Vagina (tissue), 2 donors: ENCODE data around the gene PPHLN1.

Source experiments
- CTCF ChIP-seq, 3 experiments: fragments of 450-650 bp in 2 of 3; fragments of 200-600 bp in 1 of 3; sonication (generic) in 1 of 3; IDR thresholded peaks; one replicate each; pipeline ENCODE4 v1.5.1; 2017 to 2019; ENCODE audit warnings: antibody characterized with exemption in 3 of 3, mild to moderate bottlenecking in 2 of 3, moderate library complexity in 2 of 3
- POLR2A ChIP-seq, 2 donors: fragments of 450-650 bp; IDR thresholded peaks; one replicate each; pipeline ENCODE4 v1.6.1; 2017; ENCODE audit warnings: antibody characterized with exemption in 2 of 2, mild to moderate bottlenecking in 2 of 2, moderate library complexity in 2 of 2
- POLR2AphosphoS5 ChIP-seq, 2 donors: sonication (generic); formaldehyde crosslinking; IDR thresholded peaks; one replicate each; pipeline ENCODE4 v1.9.0; 2017; ENCODE audit warnings: antibody characterized with exemption in 2 of 2, mild to moderate bottlenecking in 2 of 2, low read depth in 1 of 2; ENCODE audit not compliant: insufficient read depth in 1 of 2

GRCh38 chr12:42356344-42356743 lies 30.4 kb downstream of the PPHLN1 start:
- TF ChIP-seq CTCF (IDR thresholded peaks at IDR 0.05) (no peak), POLR2A (IDR thresholded peaks at IDR 0.05) (no peak), POLR2AphosphoS5 (IDR thresholded peaks at IDR 0.05; ENCODE audit: insufficient read depth in 1 of 2, low read depth in 1 of 2) (no peak)
